ENCODE measurements around the gene CCDC68. TPM values are rescaled to one million over a fixed set of nuclear protein-coding genes. Genes with fewer than 3 reads are reported as not detected.
A peak's percentile ranks its signal among the peaks of the same experiment; 100 is the strongest.

Gene CCDC68
- polyA plus RNA-seq, 2 donors: 0.86 to 1.4 TPM

DNA sequence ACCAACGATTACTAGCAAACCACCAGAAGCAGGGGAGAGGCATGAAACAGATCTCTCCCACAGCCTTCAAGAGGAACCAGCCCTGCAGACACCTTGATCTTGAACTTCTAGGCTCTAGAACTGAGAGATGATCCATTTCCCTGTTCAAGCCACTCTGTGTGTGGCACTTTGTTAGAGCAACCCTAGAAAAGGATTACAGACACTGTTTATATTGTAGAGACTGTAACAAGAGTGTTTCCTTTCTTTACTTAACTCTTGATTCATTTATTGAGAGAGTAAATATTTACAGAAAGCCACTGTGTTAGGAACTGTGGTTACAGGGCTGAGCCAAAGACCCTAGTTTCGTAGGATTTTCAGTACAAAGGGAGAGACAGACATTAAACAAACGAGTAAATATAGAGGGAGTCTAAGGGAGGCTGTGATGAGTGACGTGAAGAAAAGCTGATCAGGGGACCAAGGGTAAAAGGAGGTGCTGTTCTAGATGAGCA lies 10.9 kb downstream of the CCDC68 start:
- Histone ChIP-seq H3K27ac (ENCODE audit: low read depth in 2 of 2, low read length in 1 of 2) (no peak overlapping the region), H3K4me3 (ENCODE audit: low read depth in 1 of 2, low read length in 2 of 2) (no peak overlapping the region), H3K27me3 (ENCODE audit: control insufficient read depth in 1 of 2, insufficient read depth in 2 of 2, low read length in 2 of 2) (no peaks in the 10 kb centered on the region), H3K4me1 (ENCODE audit: control insufficient read depth in 2 of 2, insufficient read depth in 2 of 2, low read length in 1 of 2) (no peaks in the 10 kb centered on the region), H3K9me3 (ENCODE audit: control insufficient read depth in 2 of 2, insufficient read depth in 1 of 2, low read depth in 1 of 2, low read length in 1 of 2) (no peaks in the 10 kb centered on the region), H3K36me3 (ENCODE audit: control insufficient read depth in 2 of 2, insufficient read depth in 2 of 2, low read length in 1 of 2) (no peaks in the 10 kb centered on the region)
- 59 to 64% methylated on average over 4 of the region's 4 CpGs for WGBS, 2 donors

GRCh38 chr18:54947091-54947490 lies 12.2 kb downstream of the CCDC68 start:
- H3K27me3 ChIP-seq (ENCODE audit: control insufficient read depth in 1 of 2, insufficient read depth in 2 of 2, low read length in 2 of 2): no peaks in the 10 kb centered on the region
- H3K4me1 ChIP-seq (ENCODE audit: control insufficient read depth in 2 of 2, insufficient read depth in 2 of 2, low read length in 1 of 2): no peaks in the 10 kb centered on the region
- H3K4me3 ChIP-seq (ENCODE audit: low read depth in 1 of 2, low read length in 2 of 2): no peak overlapping the region
- no peak overlapping the region for H3K27ac ChIP-seq (ENCODE audit: low read depth in 2 of 2, low read length in 1 of 2)
- H3K36me3 ChIP-seq (ENCODE audit: control insufficient read depth in 2 of 2, insufficient read depth in 2 of 2, low read length in 1 of 2): no peaks in the 10 kb centered on the region
- no peaks in the 10 kb centered on the region for H3K9me3 ChIP-seq (ENCODE audit: control insufficient read depth in 2 of 2, insufficient read depth in 1 of 2, low read depth in 1 of 2, low read length in 1 of 2)
- WGBS, 2 donors: 40 to 60% methylated on average over 1 of the region's 1 CpG

DNA sequence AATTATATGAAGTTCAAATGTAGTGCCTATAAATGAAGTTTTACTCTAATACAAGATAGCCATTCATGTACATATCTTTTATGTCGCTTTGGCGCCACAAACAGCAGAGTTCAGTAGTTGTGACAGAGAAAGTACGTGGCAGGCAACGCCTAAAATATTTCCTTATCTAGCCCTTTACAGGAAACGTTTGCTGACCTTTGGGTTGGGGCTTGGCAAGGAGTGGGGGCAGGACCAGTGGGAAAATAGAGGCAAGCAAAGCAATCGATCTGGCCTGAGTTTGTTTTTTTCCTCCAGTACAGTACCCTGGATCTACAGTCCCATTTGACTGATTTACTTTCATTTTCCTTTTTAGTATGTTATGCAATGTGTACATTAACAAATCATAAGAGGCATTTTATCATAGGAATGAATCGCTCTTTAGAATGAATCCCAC lies 13.1 kb downstream of the CCDC68 start:
- 10 to 12% methylated on average over 7 of the region's 7 CpGs for WGBS, 2 donors
- Histone ChIP-seq H3K27ac (ENCODE audit: low read depth in 2 of 2, low read length in 1 of 2) (peak overlapping the region; percentile 63 to 67), H3K9me3 (ENCODE audit: control insufficient read depth in 2 of 2, insufficient read depth in 1 of 2, low read depth in 1 of 2, low read length in 1 of 2) (no peaks in the 10 kb centered on the region), H3K4me1 (ENCODE audit: control insufficient read depth in 2 of 2, insufficient read depth in 2 of 2, low read length in 1 of 2) (no peaks in the 10 kb centered on the region), H3K36me3 (ENCODE audit: control insufficient read depth in 2 of 2, insufficient read depth in 2 of 2, low read length in 1 of 2) (no peaks in the 10 kb centered on the region), H3K27me3 (ENCODE audit: control insufficient read depth in 1 of 2, insufficient read depth in 2 of 2, low read length in 2 of 2) (no peaks in the 10 kb centered on the region), H3K4me3 (ENCODE audit: low read depth in 1 of 2, low read length in 2 of 2) (peak overlapping the region; percentile 55 to 65)

DNA sequence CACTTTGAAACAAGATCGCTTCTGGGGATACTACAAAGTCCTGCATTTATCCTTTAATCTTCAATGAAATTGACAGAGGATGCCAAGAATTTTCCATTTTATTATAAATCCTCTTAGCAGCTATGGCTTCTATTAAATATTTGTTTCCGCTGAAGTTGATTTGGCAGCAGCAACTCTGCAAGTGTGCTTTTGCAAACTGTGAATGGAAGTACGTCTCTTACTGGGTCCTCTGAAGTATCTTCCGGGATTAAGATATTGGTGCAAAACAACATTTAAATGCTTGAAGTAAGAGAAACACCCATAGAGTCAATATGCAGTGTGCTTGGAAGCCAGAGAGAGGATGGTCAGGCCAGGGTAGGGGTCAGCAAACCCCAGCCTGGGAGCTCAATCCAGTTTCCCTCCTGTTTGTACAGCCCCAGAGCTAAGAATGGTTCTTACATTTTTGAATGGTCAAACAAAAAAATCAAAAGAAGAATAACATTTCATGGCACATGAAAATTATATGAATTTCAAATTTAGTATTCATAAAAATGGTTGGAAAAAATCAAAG lies 13.6 kb downstream of the CCDC68 start:
- Histone ChIP-seq H3K36me3 (ENCODE audit: control insufficient read depth in 2 of 2, insufficient read depth in 2 of 2, low read length in 1 of 2) (no peaks in the 10 kb centered on the region), H3K27me3 (ENCODE audit: control insufficient read depth in 1 of 2, insufficient read depth in 2 of 2, low read length in 2 of 2) (no peaks in the 10 kb centered on the region), H3K4me3 (ENCODE audit: low read depth in 1 of 2, low read length in 2 of 2) (peak overlapping the region in 1 of 2 donors; percentile 55), H3K4me1 (ENCODE audit: control insufficient read depth in 2 of 2, insufficient read depth in 2 of 2, low read length in 1 of 2) (no peaks in the 10 kb centered on the region), H3K9me3 (ENCODE audit: control insufficient read depth in 2 of 2, insufficient read depth in 1 of 2, low read depth in 1 of 2, low read length in 1 of 2) (no peaks in the 10 kb centered on the region), H3K27ac (ENCODE audit: low read depth in 2 of 2, low read length in 1 of 2) (peak overlapping the region; percentile 10 to 57)
- WGBS, 2 donors: 40 to 43% methylated on average over 4 of the region's 4 CpGs

- H3K4me1 ChIP-seq (ENCODE audit: control insufficient read depth in 2 of 2, insufficient read depth in 2 of 2, low read length in 1 of 2): no peaks in the 10 kb centered on the region
- no peaks in the 10 kb centered on the region for H3K27me3 ChIP-seq (ENCODE audit: control insufficient read depth in 1 of 2, insufficient read depth in 2 of 2, low read length in 2 of 2)
- H3K27ac ChIP-seq (ENCODE audit: low read depth in 2 of 2, low read length in 1 of 2): no peak overlapping the region
- no peaks in the 10 kb centered on the region for H3K36me3 ChIP-seq (ENCODE audit: control insufficient read depth in 2 of 2, insufficient read depth in 2 of 2, low read length in 1 of 2)
- no peaks in the 10 kb centered on the region for H3K9me3 ChIP-seq (ENCODE audit: control insufficient read depth in 2 of 2, insufficient read depth in 1 of 2, low read depth in 1 of 2, low read length in 1 of 2)
- H3K4me3 ChIP-seq (ENCODE audit: low read depth in 1 of 2, low read length in 2 of 2): no peak overlapping the region
- WGBS, 2 donors: 96 to 98% methylated on average over 3 of the region's 3 CpGs
Observed at GRCh38 chr18:54942569-54942968, 16.7 kb downstream of the CCDC68 start.

- Histone ChIP-seq H3K27ac (ENCODE audit: low read depth in 2 of 2, low read length in 1 of 2) (no peak overlapping the region), H3K4me3 (ENCODE audit: low read depth in 1 of 2, low read length in 2 of 2) (no peak overlapping the region), H3K36me3 (ENCODE audit: control insufficient read depth in 2 of 2, insufficient read depth in 2 of 2, low read length in 1 of 2) (no peaks in the 10 kb centered on the region), H3K4me1 (ENCODE audit: control insufficient read depth in 2 of 2, insufficient read depth in 2 of 2, low read length in 1 of 2) (no peaks in the 10 kb centered on the region), H3K27me3 (ENCODE audit: control insufficient read depth in 1 of 2, insufficient read depth in 2 of 2, low read length in 2 of 2) (no peaks in the 10 kb centered on the region), H3K9me3 (ENCODE audit: control insufficient read depth in 2 of 2, insufficient read depth in 1 of 2, low read depth in 1 of 2, low read length in 1 of 2) (no peaks in the 10 kb centered on the region)
- WGBS, 2 donors: 66 to 84% methylated on average over 4 of the region's 4 CpGs
Observed at GRCh38 chr18:54942144-54942543, 17.1 kb downstream of the CCDC68 start.

- H3K4me1 ChIP-seq (ENCODE audit: control insufficient read depth in 2 of 2, insufficient read depth in 2 of 2, low read length in 1 of 2): peaks cover 0 to 2% of the 10 kb centered on the region in 2 donors
- H3K27ac ChIP-seq (ENCODE audit: low read depth in 2 of 2, low read length in 1 of 2): no peak overlapping the region
- no peak overlapping the region for H3K4me3 ChIP-seq (ENCODE audit: low read depth in 1 of 2, low read length in 2 of 2)
- WGBS, 2 donors: 93% methylated on average over 7 of the region's 7 CpGs
- H3K27me3 ChIP-seq (ENCODE audit: control insufficient read depth in 1 of 2, insufficient read depth in 2 of 2, low read length in 2 of 2): no peaks in the 10 kb centered on the region
- H3K9me3 ChIP-seq (ENCODE audit: control insufficient read depth in 2 of 2, insufficient read depth in 1 of 2, low read depth in 1 of 2, low read length in 1 of 2): no peaks in the 10 kb centered on the region
- H3K36me3 ChIP-seq (ENCODE audit: control insufficient read depth in 2 of 2, insufficient read depth in 2 of 2, low read length in 1 of 2): no peaks in the 10 kb centered on the region
Observed at GRCh38 chr18:54939361-54939917, 19.8 kb downstream of the CCDC68 start.

- Histone ChIP-seq H3K36me3 (ENCODE audit: control insufficient read depth in 2 of 2, insufficient read depth in 2 of 2, low read length in 1 of 2) (no peaks in the 10 kb centered on the region), H3K4me1 (ENCODE audit: control insufficient read depth in 2 of 2, insufficient read depth in 2 of 2, low read length in 1 of 2) (peaks cover 0 to 2% of the 10 kb centered on the region in 2 donors), H3K9me3 (ENCODE audit: control insufficient read depth in 2 of 2, insufficient read depth in 1 of 2, low read depth in 1 of 2, low read length in 1 of 2) (no peaks in the 10 kb centered on the region), H3K27me3 (ENCODE audit: control insufficient read depth in 1 of 2, insufficient read depth in 2 of 2, low read length in 2 of 2) (no peaks in the 10 kb centered on the region), H3K27ac (ENCODE audit: low read depth in 2 of 2, low read length in 1 of 2) (no peak overlapping the region), H3K4me3 (ENCODE audit: low read depth in 1 of 2, low read length in 2 of 2) (no peak overlapping the region)
- WGBS, 2 donors: 92 to 95% methylated on average over 3 of the region's 3 CpGs
Observed at GRCh38 chr18:54938506-54938905, 20.8 kb downstream of the CCDC68 start.

DNA sequence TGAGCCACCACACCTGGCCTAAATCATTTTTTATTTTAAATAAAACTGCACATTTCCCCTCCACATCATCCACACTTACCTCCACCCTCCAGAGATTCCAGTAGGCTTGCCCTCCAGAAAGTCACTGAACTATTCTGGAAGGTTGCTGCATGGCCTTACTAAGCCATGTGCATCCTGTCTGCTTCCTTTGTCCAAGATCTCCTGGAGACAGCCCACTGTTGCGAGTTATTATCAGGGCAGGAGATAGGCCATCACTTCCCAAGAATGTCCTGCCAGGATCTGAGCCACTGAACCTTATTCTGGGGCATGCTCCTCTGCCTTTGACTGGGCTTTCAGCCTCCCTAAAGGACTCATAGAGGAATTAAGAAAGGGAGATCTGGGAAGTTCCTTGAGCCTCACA lies 26.8 kb downstream of the CCDC68 start:
- no peaks in the 10 kb centered on the region for H3K9me3 ChIP-seq (ENCODE audit: control insufficient read depth in 2 of 2, insufficient read depth in 1 of 2, low read depth in 1 of 2, low read length in 1 of 2)
- no peaks in the 10 kb centered on the region for H3K36me3 ChIP-seq (ENCODE audit: control insufficient read depth in 2 of 2, insufficient read depth in 2 of 2, low read length in 1 of 2)
- WGBS, 2 donors: 0 to 54% methylated on average over 1 of the region's 1 CpG
- no peak overlapping the region for H3K27ac ChIP-seq (ENCODE audit: low read depth in 2 of 2, low read length in 1 of 2)
- peaks cover 0 to 2% of the 10 kb centered on the region in 2 donors for H3K4me1 ChIP-seq (ENCODE audit: control insufficient read depth in 2 of 2, insufficient read depth in 2 of 2, low read length in 1 of 2)
- H3K27me3 ChIP-seq (ENCODE audit: control insufficient read depth in 1 of 2, insufficient read depth in 2 of 2, low read length in 2 of 2): no peaks in the 10 kb centered on the region
- H3K4me3 ChIP-seq (ENCODE audit: low read depth in 1 of 2, low read length in 2 of 2): no peak overlapping the region

DNA sequence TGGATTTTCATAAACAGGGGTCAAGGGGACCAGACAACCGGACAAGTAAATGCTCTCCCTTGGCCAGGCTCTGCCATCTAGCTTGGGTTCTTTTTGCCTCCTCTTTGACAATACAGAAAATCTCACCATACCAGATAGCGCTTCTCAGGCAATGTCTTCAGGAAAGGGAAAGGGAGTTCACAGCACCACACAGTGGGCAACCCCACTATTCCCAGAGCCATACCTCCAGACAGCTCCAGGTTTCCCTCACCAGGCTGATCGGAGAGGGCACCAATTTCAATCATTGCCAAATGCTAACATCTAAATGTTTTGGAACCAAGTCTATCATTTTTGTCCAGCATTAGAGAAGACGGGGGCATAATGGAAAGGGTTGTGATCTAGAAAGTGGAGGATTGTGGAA lies 28.1 kb downstream of the CCDC68 start:
- H3K27me3 ChIP-seq (ENCODE audit: control insufficient read depth in 1 of 2, insufficient read depth in 2 of 2, low read length in 2 of 2): no peaks in the 10 kb centered on the region
- no peak overlapping the region for H3K27ac ChIP-seq (ENCODE audit: low read depth in 2 of 2, low read length in 1 of 2)
- no peaks in the 10 kb centered on the region for H3K36me3 ChIP-seq (ENCODE audit: control insufficient read depth in 2 of 2, insufficient read depth in 2 of 2, low read length in 1 of 2)
- no peaks in the 10 kb centered on the region for H3K4me1 ChIP-seq (ENCODE audit: control insufficient read depth in 2 of 2, insufficient read depth in 2 of 2, low read length in 1 of 2)
- no peak overlapping the region for H3K4me3 ChIP-seq (ENCODE audit: low read depth in 1 of 2, low read length in 2 of 2)
- H3K9me3 ChIP-seq (ENCODE audit: control insufficient read depth in 2 of 2, insufficient read depth in 1 of 2, low read depth in 1 of 2, low read length in 1 of 2): no peaks in the 10 kb centered on the region
- 93 to 95% methylated on average over 4 of the region's 4 CpGs for WGBS, 2 donors

All from esophagus (tissue), 2 donors.